Medulla oblongata (tissue), 1 donor: ENCODE measurements around the gene RPS29.
"Not testable (repeated sequence)": the region's sequence is repeated elsewhere in the genome, so short reads cannot be mapped to it uniquely, and the experiment has no call there.

ENCODE experiments used
- DNase-seq: peaks from one replicate; pipeline ENCODE4 v3.0.0-alpha.2; 2015; ENCODE audit errors: extremely low spot score

Gene RPS29

DNA sequence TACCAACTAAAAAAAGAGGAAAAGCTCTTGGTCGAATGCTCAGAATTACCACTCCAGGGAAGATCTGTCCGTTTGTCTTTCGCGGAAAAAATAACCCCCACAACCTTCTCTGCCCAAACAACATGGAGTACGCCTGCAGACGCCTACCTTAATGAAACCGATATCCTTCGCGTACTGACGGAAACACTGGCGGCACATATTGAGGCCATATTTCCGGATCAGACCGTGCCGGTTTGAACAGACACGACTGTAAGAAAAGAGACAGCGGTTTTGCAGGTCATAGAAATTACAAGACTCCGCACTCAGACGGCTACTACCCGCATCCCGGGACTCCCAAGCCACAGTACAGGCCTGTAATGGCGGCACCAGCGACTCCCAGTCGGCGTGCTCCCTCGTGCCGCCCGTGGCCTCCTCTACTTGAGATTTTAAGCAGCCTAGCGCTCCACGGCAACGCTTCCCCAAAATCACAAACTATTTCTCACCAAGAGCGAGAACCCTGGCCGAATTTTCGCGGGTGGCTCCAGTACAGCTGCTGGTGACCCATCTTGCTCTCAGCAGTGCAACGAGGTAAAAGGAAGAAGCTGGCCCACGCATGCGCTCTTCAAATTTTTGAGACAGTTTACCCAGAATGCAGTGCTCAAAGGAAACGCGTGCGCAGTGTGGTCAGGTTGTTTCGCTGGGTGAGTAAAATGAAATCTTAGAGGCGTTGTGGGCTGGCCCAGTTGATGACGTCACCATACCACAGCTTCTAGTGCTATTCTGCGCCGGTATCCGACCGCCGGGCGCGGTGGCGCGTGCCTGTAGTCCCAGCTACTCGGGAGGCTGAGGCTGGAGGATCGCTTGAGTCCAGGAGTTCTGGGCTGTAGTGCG is at the start of gene RPS29:
RPS29 (minus strand) TSS at position 578 of the 870 bp plus-strand sequence; CDS start at position 544, 34 bp downstream.
- DNase-seq = peak; percentile 99

GRCh38 chr14:49634547-49635334 is 48.6 kb upstream of the RPS29 start, which contains the start of gene DNAAF2:
DNAAF2 (minus strand) TSS chr14:49635244; CDS start chr14:49635149, 95 bp downstream.
- peak; percentile 40 for DNase-seq

GRCh38 chr14:49633640-49634546 is 47.7 kb upstream of the RPS29 start:
- DNase-seq = peak; percentile 97

DNA sequence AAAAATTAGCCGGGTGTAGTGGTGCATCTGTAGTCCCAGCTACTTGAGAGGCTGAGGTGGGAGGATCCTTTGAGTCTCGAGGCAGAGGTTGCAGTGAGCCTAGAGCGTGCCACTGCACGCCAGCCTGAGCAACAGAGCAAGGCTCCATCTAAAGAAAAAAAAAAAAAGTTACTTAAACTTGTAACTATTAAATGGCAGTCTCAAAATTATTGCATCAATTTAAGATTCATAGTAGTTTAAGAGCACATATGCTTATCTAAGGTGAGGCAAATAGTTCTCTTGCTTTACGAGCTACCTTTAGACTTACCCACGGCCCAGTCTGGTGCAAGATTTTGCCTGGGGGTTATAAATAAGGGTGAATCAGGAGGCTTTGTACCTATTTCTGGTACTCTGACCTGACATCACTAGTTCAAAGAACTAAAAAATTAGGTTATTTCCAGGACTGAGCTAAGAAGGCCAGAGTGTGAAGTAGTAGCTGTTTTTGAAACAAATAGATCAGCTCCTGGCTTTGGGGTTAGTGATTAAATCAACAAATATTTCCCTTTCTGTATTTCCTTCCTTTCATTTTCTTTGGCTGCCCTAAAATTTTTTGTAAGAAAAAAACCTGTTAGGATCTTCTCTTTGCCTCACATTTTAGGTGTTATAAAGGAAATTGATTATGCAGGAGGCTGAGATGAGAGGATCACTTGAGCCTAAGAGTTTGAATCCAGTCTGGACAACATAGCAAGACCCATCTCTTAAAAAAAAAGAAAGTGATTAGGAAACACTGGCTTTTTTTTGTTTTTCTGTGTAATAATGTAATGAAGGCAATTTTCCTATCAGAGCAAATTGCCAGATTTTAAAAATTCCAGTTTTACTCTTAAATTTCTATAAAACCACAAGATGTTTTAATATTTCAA is 38.0 kb upstream of the RPS29 start:
- DNase-seq = no peak

- DNase-seq = no peak
Observed at GRCh38 chr14:49623387-49623786, 37.2 kb upstream of the RPS29 start.

- DNase-seq = no peak
Observed at GRCh38 chr14:49622022-49622607, 35.9 kb upstream of the RPS29 start.

GRCh38 chr14:49621114-49621881 is 35.1 kb upstream of the RPS29 start:
- peak; percentile 49 for DNase-seq

DNA sequence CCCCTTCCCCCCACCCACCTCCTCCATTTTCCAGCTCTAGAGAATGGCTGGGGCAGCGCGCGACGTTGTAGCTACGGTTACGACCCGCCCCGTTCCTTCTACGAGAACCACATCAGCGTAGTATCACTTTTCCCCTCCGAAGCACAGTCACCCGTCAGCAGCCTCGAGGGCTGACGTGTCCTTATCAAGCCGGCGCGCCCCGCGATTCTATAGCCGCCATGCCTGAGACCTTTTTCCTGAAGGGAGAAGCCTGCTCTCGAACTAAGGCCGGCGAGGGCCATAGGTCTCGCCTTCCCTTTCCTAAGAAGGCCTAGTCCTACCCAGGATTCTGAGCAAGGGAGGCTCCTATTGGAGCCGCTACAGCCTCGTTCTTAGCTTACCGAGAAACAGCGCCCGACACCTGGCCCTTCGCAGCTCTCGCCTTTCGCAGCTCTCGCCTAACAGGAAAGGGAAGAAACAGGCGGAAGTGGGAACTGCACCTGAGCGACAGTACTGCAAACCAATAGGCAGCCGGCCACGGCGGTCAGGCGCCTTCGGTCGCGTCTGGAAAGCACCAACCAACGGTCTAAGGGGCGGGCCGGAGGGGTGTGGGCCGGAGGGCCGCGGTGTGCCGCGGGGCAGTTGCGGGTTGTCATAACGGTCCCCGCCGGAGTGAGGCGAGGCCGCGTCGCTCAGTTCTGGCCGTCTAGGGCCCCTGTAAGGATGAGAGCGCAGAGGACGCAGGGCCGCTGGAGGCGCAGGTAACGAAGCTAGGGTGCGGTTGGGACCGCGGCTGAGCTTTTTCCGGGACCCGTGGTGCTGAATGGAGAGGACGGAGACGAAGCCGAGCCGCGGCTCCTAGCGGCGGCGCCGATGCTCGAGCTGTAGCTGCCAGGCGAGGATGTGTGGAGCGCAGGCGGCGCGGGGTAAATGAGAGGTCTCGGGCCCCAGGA is 34.3 kb upstream of the RPS29 start, which contains the start of the genes MGAT2 and RPL36AL:
MGAT2 (plus strand) TSS at position 618 of the 932 bp plus-strand sequence. CDS start 470 bp downstream, outside the sequence.
RPL36AL (minus strand) TSS at position 445 of the 932 bp plus-strand sequence. CDS start 1,522 bp downstream, outside the sequence.
- DNase-seq = peak; percentile 99

DNA sequence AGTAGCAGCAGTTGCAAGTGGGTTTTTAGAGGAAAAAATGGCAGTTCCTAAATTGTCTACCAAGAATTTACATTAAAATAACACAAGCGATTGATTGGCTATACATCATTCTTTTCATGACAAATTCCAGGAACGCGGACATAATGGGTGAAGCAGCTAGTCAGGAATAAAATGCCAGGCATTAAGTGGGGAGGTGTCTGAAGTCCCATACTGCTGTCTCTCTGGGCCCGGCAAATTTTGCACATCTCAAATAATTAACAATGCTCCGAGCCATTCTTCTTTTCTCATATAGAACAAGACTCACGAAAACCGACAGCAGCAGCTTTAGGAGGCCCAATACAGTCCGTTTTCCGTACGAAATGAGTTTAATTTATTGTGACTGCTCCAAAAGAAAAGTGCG is 33.5 kb upstream of the RPS29 start:
- DNase-seq = no peak

DNA sequence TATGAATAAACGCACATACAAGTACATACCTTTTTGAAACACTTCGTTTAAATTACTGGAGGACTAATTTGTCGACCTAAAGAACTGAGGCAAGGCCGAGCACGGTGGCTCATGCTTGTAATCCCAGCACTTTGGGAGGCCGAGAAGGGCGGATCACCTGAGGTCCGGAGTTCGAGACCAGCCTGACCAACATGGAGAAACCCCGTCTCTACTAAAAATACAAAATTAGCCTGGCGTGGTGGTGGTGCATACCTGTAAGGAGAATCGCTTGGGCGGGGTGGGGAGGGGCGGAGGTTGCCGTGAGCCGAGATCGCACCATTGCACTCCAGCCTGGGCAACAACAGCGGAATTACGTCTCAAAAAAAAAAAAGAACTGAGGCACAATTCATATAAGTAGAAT is 33.1 kb upstream of the RPS29 start:
- not testable (repeated sequence) for DNase-seq

GRCh38 chr14:49617852-49618519 is 31.8 kb upstream of the RPS29 start:
- no peak for DNase-seq

- no peak for DNase-seq
Observed at GRCh38 chr14:49615776-49616175, 29.6 kb upstream of the RPS29 start.

DNA sequence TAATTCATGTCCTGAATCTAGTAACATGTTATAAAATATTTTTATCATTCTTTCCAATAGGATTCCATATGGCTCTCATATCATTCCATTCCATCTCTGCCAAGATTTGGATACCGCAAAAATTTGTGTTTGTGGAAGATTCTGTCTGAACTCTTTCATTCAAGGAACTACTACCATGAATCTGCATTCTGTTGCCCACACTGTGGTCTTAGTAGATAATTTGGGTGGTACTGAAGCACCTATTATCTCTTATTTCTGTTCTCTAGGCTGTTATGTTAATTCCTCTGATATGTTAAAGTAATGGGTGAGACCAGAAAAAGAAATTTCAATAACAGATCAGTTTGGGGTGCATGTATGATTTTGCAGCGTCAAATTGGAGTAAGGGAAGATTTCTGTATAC is 28.0 kb upstream of the RPS29 start:
- DNase-seq = no peak

DNA sequence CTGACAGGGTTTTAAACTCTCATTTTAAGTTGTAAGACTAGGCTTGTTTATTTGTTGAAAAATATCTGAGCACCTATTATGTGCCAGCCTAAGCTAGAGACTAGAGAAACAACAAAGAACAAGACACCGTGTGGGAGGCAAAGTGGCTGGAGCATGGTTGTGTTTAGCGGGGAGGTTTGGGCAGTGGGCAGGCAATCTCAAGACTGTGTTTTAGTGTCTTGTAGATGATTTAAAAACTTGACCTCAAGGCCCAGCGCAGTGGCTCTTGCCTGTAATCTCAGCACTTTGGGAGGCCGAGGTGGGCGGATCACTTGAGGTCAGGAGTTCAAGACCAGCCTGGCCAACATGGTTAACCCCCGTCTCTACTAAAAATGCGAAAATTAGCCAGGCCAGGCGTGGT is 26.5 kb upstream of the RPS29 start:
- no peak for DNase-seq

DNA sequence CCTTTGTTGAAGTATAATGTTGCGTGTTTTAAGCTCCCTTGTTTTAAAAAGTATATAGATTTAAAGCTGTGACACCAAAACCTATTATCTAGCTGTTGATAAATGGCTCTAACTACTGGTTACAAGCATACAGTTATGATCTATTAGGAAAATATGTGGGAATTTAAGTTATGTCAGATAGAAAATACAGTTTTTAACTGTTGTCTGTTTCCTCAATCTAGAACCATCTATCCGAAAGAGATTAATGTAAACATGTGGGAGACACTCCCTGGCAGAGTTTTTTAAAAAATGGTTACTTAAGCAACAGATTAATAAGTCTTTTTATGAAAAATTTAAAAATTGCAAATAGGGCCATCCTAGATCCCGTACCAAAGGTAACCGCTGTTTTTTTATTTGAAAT is 26.1 kb upstream of the RPS29 start:
- no peak for DNase-seq

- no peak for DNase-seq
Observed at GRCh38 chr14:49607583-49607982, 21.4 kb upstream of the RPS29 start.
